SHP77 (cell line): Measurements from ENCODE around the gene KIAA0319L.
"Not testable (repeated sequence)": the region's sequence is repeated elsewhere in the genome, so short reads cannot be mapped to it uniquely, and the experiment has no call there.

Experiments used
- DNase-seq, 2 experiments: peaks; one replicate each; lab custom pipeline; 2025; lab: John Stamatoyannopoulos, UW

KIAA0319L gene

GRCh38 chr1:35488336-35488735, 68.9 kb downstream of the KIAA0319L start:
- no peak for DNase-seq

- no peak for DNase-seq
Observed at GRCh38 chr1:35486858-35487408, 70.3 kb downstream of the KIAA0319L start.

GRCh38 chr1:35481229-35481628, 76.0 kb downstream of the KIAA0319L start:
- no peak for DNase-seq

- no peak for DNase-seq
Observed at GRCh38 chr1:35477870-35478269, 79.3 kb downstream of the KIAA0319L start.

- DNase-seq = no peak
Observed at GRCh38 chr1:35475856-35476674, 81.1 kb downstream of the KIAA0319L start.

- DNase-seq = no peak
Observed at GRCh38 chr1:35475356-35475755, 81.8 kb downstream of the KIAA0319L start.

GRCh38 chr1:35473216-35473615, 84.0 kb downstream of the KIAA0319L start:
- DNase-seq = not testable (repeated sequence)

- DNase-seq = no peak
Observed at GRCh38 chr1:35470977-35471613, 86.1 kb downstream of the KIAA0319L start.

GRCh38 chr1:35466120-35466519, 91.1 kb downstream of the KIAA0319L start:
- DNase-seq = no peak

GRCh38 chr1:35463749-35464148, 93.5 kb downstream of the KIAA0319L start:
- not testable (repeated sequence) for DNase-seq

GRCh38 chr1:35463232-35463631, 94.0 kb downstream of the KIAA0319L start:
- no peak for DNase-seq

GRCh38 chr1:35461966-35462651, 95.1 kb downstream of the KIAA0319L start:
- no peak for DNase-seq

- no peak for DNase-seq
Observed at GRCh38 chr1:35460796-35461195, 96.4 kb downstream of the KIAA0319L start.

GRCh38 chr1:35454616-35455015, 102.6 kb downstream of the KIAA0319L start:
- no peak for DNase-seq

GRCh38 chr1:35454176-35454575, 103.0 kb downstream of the KIAA0319L start:
- DNase-seq = no peak

- DNase-seq = no peak
Observed at GRCh38 chr1:35453031-35453430, 104.2 kb downstream of the KIAA0319L start.

- DNase-seq = no peak
Observed at GRCh38 chr1:35452106-35452774, 105.0 kb downstream of the KIAA0319L start.

GRCh38 chr1:35451125-35451528, 106.1 kb downstream of the KIAA0319L start:
- DNase-seq = peak; percentile 27 to 63

GRCh38 chr1:35449334-35450008, 107.7 kb downstream of the KIAA0319L start:
- DNase-seq = no peak

GRCh38 chr1:35448344-35448801, 108.8 kb downstream of the KIAA0319L start:
- no peak for DNase-seq

- no peak for DNase-seq
Observed at GRCh38 chr1:35447278-35447677, 109.9 kb downstream of the KIAA0319L start.

- DNase-seq = no peak
Observed at GRCh38 chr1:35444519-35444774, 112.8 kb downstream of the KIAA0319L start.
